Measurements from ENCODE around the gene MATN4. TPM values are rescaled to one million over a fixed set of nuclear protein-coding genes. Genes with fewer than 3 reads are reported as not detected.

MATN4 gene
- total and polyA plus RNA-seq, 3 experiments from 2014 or later = 0.22 TPM; not detected in 2

DNA sequence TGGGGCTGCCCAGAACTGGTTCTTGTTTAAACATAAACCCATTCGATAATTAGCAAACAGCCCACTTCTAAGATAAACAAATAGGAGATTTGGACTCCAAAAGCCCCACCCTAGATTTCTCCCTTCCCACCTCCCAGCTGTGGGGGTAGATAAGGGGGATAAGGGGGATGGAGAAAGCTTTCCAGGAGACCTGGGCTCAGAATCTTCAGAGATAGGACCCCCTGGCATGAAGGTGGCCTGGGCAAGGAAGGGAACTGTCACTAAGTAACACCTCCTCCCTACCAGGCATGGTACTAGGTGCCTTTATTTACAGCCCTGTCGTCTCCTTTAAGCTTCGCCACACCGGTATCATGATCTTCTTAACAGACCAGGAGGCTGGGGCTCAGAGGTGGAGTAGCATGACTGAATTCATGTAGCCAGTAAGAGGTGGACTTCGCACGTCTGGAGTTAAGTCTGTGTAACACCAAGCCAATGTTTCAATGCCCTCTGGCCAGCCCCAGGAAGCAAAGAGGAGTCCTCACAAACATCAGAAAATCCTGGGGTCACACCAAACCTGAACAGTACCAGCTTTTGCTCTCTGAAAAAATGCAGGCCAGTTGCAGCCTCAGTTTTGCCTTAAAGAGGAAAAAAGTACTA lies 35.6 kb upstream of the MATN4 start:
- peaks cover 13 to 14% (median 13%) of the 10 kb centered on the region in 3 donors for H3K4me1 Mint-ChIP-seq
- H3K36me3 ChIP-seq (ENCODE audit: insufficient read depth, low read length) = no peaks in the 10 kb centered on the region
- H3K9me3 Mint-ChIP-seq = no peaks in the 10 kb centered on the region
- H3K27ac ChIP-seq (ENCODE audit: low read depth, low read length) = no peak overlapping the region
- no peaks in the 10 kb centered on the region for H3K9me3 ChIP-seq (ENCODE audit: low read length)
- H3K36me3 Mint-ChIP-seq = no peaks in the 10 kb centered on the region
- peaks cover 2 to 3% of the 10 kb centered on the region in 2 donors for H3K27me3 Mint-ChIP-seq
- ChIA-PET POLR2A (no interaction called here), CTCF (no interaction called here)
- no peaks in the 10 kb centered on the region for H3K27me3 ChIP-seq (ENCODE audit: insufficient read depth, low read length, poor library complexity, severe bottlenecking)
- H3K4me1 ChIP-seq (ENCODE audit: insufficient read depth, low read length) = peaks cover 8% of the 10 kb centered on the region
- no peak for DNase-seq
- no peak overlapping the region for H3K27ac Mint-ChIP-seq
- no peak overlapping the region for H3K4me3 Mint-ChIP-seq
- no peak overlapping the region for H3K4me3 ChIP-seq (ENCODE audit: low read length)

DNA sequence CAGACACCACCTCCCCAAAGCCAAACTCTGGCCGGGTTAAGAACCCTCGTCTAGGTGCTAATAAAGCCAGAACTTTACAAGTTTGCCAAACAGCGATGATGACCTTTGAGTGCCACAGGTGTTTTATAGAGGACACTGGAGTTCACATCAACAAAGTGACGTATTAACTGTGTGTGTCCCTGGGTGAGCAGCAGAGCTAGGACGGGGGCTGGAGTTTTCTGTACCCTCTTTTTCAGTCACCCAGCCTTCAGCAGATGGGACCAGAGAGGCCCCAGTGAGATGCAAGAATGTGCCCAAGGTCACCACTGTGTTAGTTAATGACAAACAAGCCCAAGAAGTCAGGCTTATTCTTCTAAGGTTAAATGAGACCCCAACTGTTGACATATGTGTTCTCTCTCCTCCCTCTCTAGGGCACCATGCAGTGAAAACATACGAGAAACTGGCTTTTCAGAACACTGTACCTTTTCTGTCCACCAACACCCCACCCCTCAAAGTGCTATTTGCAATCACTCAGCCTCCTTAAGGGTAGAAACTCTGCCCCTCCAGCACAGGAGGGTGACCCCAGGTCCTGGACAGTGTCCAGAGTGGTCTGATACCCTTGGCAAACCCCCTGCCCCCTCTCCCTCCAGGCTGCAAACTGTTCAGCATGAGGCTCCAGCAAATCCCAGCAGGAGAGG lies 34.9 kb upstream of the MATN4 start:
- Histone ChIP-seq H3K27me3 (ENCODE audit: insufficient read depth, low read length, poor library complexity, severe bottlenecking) (no peaks in the 10 kb centered on the region), H3K36me3 (ENCODE audit: insufficient read depth, low read length) (no peaks in the 10 kb centered on the region), H3K4me1 (ENCODE audit: insufficient read depth, low read length) (peaks cover 8% of the 10 kb centered on the region), H3K4me3 (ENCODE audit: low read length) (no peak overlapping the region), H3K27ac (ENCODE audit: low read depth, low read length) (no peak overlapping the region), H3K9me3 (ENCODE audit: low read length) (no peaks in the 10 kb centered on the region)
- Mint-ChIP-seq H3K4me1 (peaks cover 11 to 14% (median 13%) of the 10 kb centered on the region in 3 donors), H3K27ac (no peak overlapping the region), H3K36me3 (no peaks in the 10 kb centered on the region), H3K4me3 (no peak overlapping the region), H3K9me3 (no peaks in the 10 kb centered on the region), H3K27me3 (peaks cover 2 to 3% of the 10 kb centered on the region in 2 donors)
- ChIA-PET CTCF (no interaction called here), POLR2A (no interaction called here)
- DNase-seq = no peak

DNA sequence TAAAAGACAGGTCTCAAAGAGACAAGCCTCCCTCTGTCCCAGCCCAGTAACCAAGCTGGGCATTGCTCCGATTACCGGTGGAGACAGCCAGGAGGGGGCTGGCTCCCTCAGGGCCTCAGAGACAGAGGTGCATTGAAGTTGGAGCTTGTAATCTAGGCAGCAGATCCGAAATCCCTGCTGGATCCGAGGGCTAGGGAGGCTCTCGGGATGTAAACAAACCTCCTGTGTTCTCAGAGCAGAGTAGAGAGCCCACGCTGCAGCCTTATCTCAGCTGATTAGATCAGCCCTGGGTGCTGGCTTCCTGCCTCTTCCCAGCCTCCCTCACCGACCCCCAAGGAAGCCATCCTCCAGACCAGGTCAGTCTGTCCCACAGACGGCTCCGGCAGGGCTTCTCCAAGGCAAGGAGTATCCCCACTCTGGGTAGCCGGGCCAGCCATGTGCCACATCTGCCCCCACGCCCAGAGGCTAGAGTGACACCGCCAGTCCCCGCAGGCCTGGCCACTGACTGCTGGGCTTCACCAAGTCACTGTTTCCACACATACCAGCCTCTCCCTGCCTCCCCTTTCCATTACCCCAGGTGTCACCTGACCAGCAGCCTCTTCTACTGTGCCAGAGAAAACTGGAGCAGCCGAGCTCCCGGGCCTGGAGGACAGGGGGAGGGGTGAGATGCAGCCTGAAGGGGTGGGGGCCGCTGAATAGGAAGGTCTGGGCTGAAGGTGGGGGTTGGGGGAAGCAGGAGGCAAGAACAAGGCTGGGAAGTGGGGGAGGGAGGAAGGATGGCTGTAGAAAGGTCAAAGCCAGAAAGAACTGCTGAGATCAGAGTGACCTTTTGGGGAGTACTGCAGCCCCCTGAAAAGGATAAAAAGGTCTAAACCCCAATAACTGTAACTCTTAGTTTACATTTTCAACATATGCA lies 34.1 kb upstream of the MATN4 start:
- Mint-ChIP-seq H3K36me3 (no peaks in the 10 kb centered on the region), H3K27me3 (peaks cover 0 to 3% of the 10 kb centered on the region in 2 donors), H3K4me3 (no peak overlapping the region), H3K4me1 (peaks cover 5 to 7% (median 7%) of the 10 kb centered on the region in 3 donors), H3K9me3 (no peaks in the 10 kb centered on the region), H3K27ac (no peak overlapping the region)
- POLR2A ChIA-PET = no interaction called here
- DNase-seq = no peak
- Histone ChIP-seq H3K4me3 (ENCODE audit: low read length) (no peak overlapping the region), H3K9me3 (ENCODE audit: low read length) (no peaks in the 10 kb centered on the region), H3K36me3 (ENCODE audit: insufficient read depth, low read length) (no peaks in the 10 kb centered on the region), H3K27ac (ENCODE audit: low read depth, low read length) (no peak overlapping the region), H3K4me1 (ENCODE audit: insufficient read depth, low read length) (peaks cover under 1% of the 10 kb centered on the region), H3K27me3 (ENCODE audit: insufficient read depth, low read length, poor library complexity, severe bottlenecking) (no peaks in the 10 kb centered on the region)
- CTCF ChIA-PET = interaction anchor here (0.9 kb wide), 1 partner anchor 429 kb away, joined by 3 read pairs; no protein-coding TSS in a partner anchor

DNA sequence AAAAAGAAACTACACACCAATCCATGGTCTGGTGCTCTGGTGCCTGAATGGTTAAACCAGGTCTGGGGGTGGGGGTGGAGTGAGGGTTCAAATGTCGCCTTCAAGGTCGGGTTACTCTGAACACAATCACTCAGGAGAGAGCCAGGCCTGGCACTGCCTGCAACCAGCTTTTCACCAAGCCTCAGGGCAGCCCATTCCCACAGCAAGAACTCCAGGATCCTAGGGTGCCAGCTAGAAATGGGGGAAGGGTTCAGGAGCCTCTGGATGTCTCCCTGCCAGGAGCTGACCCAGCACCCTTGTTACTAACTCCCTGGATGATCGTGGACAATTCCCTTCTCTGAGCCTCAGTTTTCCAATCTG lies 33.5 kb upstream of the MATN4 start:
- Mint-ChIP-seq H3K9me3 (no peaks in the 10 kb centered on the region), H3K4me1 (peaks cover 0 to 2% (median 1%) of the 10 kb centered on the region in 3 donors), H3K27ac (no peak overlapping the region), H3K36me3 (no peaks in the 10 kb centered on the region), H3K27me3 (peaks cover 0 to under 1% of the 10 kb centered on the region in 2 donors), H3K4me3 (no peak overlapping the region)
- Histone ChIP-seq H3K36me3 (ENCODE audit: insufficient read depth, low read length) (no peaks in the 10 kb centered on the region), H3K27ac (ENCODE audit: low read depth, low read length) (no peak overlapping the region), H3K9me3 (ENCODE audit: low read length) (no peaks in the 10 kb centered on the region), H3K27me3 (ENCODE audit: insufficient read depth, low read length, poor library complexity, severe bottlenecking) (no peaks in the 10 kb centered on the region), H3K4me1 (ENCODE audit: insufficient read depth, low read length) (no peaks in the 10 kb centered on the region), H3K4me3 (ENCODE audit: low read length) (no peak overlapping the region)
- ChIA-PET POLR2A (no interaction called here), CTCF (interaction anchor here (0.9 kb wide), 1 partner anchor 429 kb away, joined by 3 read pairs; no protein-coding TSS in a partner anchor)
- DNase-seq = no peak

DNA sequence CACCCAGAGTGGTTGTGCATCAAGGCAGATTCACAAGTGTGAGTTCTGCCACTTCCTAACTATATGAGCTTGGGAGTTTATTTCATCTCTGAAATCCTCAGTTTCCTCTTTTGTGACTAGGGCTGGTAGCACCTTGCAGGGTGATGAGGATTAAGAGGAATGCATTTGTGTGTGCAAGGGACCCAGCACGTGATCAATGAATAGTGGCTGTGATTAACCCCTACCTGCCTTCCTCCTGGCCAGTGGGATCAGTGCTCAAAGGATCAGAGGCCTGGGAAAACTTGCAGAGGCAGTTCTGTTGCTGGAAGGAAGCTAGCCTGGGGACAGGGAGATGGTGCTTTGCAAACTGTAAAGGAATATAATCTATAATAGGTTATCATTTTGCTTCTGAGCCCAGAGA lies 32.9 kb upstream of the MATN4 start:
- ChIA-PET POLR2A (no interaction called here), CTCF (no interaction called here)
- Mint-ChIP-seq H3K9me3 (no peaks in the 10 kb centered on the region), H3K4me1 (no peaks in the 10 kb centered on the region), H3K27me3 (no peaks in the 10 kb centered on the region), H3K36me3 (no peaks in the 10 kb centered on the region), H3K27ac (peak overlapping the region in 1 of 8 donors; percentile 63), H3K4me3 (no peak overlapping the region)
- Histone ChIP-seq H3K4me3 (ENCODE audit: low read length) (no peak overlapping the region), H3K27me3 (ENCODE audit: insufficient read depth, low read length, poor library complexity, severe bottlenecking) (no peaks in the 10 kb centered on the region), H3K9me3 (ENCODE audit: low read length) (no peaks in the 10 kb centered on the region), H3K27ac (ENCODE audit: low read depth, low read length) (no peak overlapping the region), H3K4me1 (ENCODE audit: insufficient read depth, low read length) (no peaks in the 10 kb centered on the region), H3K36me3 (ENCODE audit: insufficient read depth, low read length) (no peaks in the 10 kb centered on the region)
- no peak for DNase-seq

DNA sequence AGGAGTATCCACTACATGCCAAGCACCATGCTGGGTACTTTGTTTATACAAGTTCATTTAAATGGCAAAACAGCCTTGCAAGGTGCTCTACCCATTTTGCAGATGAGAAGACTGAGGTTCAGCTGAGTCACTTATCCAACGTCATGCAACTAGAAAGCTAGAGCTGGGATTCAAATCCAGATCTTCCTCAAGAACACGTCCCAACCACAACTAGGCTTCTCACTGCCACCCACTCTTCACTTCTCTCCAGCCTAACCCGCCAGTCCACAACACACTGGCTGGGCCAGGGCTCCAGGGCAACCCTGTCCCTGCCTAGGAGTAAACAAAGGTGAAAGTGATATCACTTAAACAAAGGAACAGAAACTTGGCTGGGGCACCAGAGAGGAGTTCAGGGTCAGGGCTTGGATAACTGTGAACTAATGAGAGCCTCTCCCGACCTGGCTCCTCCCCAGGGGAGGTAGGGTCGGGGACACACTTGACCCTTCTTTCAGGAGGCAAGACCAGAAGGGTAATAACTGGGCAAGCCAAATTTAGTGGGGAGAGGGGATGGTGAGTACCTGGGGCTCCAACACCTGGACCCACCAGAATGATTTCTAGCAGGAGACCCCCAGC lies 32.2 kb upstream of the MATN4 start:
- ChIA-PET CTCF (no interaction called here), POLR2A (interaction anchor here (1.3 kb wide), 1 partner anchor 8 kb away, joined by 3 read pairs; the partner anchor contains the start of gene SDC4)
- Histone ChIP-seq H3K4me3 (ENCODE audit: low read length) (no peak overlapping the region), H3K27me3 (ENCODE audit: insufficient read depth, low read length, poor library complexity, severe bottlenecking) (no peaks in the 10 kb centered on the region), H3K4me1 (ENCODE audit: insufficient read depth, low read length) (no peaks in the 10 kb centered on the region), H3K27ac (ENCODE audit: low read depth, low read length) (no peak overlapping the region), H3K36me3 (ENCODE audit: insufficient read depth, low read length) (no peaks in the 10 kb centered on the region), H3K9me3 (ENCODE audit: low read length) (no peaks in the 10 kb centered on the region)
- H3K36me3 Mint-ChIP-seq = no peaks in the 10 kb centered on the region
- no peak for DNase-seq
- no peaks in the 10 kb centered on the region for H3K4me1 Mint-ChIP-seq
- H3K9me3 Mint-ChIP-seq = no peaks in the 10 kb centered on the region
- no peaks in the 10 kb centered on the region for H3K27me3 Mint-ChIP-seq
- no peak overlapping the region for H3K4me3 Mint-ChIP-seq
- no peak overlapping the region for H3K27ac Mint-ChIP-seq

DNA sequence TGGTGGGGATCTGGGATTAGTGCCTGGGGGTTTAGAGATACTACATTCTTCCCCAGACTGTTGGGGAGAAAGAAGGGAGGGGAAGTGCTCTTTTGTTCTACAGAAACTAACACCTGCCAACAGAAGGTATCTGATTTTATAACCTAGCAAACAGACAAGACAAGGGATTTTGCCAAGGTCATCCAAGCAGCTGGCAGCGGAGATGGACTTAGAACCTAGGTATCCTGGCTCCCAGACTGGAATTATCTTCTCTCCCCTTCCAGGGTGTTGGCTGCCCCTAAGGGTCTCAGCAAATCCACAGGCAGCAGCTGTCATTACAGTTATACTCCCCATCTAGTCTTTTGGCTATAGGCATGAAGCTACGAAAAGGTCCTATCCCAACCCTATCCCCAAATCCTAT lies 31.7 kb upstream of the MATN4 start:
- no peaks in the 10 kb centered on the region for H3K9me3 Mint-ChIP-seq
- Histone ChIP-seq H3K27me3 (ENCODE audit: insufficient read depth, low read length, poor library complexity, severe bottlenecking) (no peaks in the 10 kb centered on the region), H3K27ac (ENCODE audit: low read depth, low read length) (no peak overlapping the region), H3K4me1 (ENCODE audit: insufficient read depth, low read length) (no peaks in the 10 kb centered on the region), H3K36me3 (ENCODE audit: insufficient read depth, low read length) (no peaks in the 10 kb centered on the region), H3K4me3 (ENCODE audit: low read length) (no peak overlapping the region), H3K9me3 (ENCODE audit: low read length) (no peaks in the 10 kb centered on the region)
- no peaks in the 10 kb centered on the region for H3K4me1 Mint-ChIP-seq
- DNase-seq = no peak
- H3K27ac Mint-ChIP-seq = peak overlapping the region in 1 of 8 donors; percentile 82
- POLR2A ChIA-PET = interaction anchor here (1.3 kb wide), 1 partner anchor 9 kb away, joined by 3 read pairs; the partner anchor contains the start of gene SDC4
- CTCF ChIA-PET = no interaction called here
- no peak overlapping the region for H3K4me3 Mint-ChIP-seq
- no peaks in the 10 kb centered on the region for H3K27me3 Mint-ChIP-seq
- H3K36me3 Mint-ChIP-seq = no peaks in the 10 kb centered on the region
